OCI-LY3 (cell line): Measurements from ENCODE around the gene HIVEP2.

Source experiments
- H2AFZ ChIP-seq: fragments of 200-600, 300-600 bp; shearing (Covaris generic); 2 replicates; pipeline ENCODE4 v1.6.0; 2014; ENCODE audit warnings: antibody characterized with exemption, low read depth, low read length
- H3K27ac ChIP-seq: fragments of 200-600, 300-600 bp; sonication (generic); 2 replicates; pipeline ENCODE4 v1.5.1; 2014; ENCODE audit warnings: mild to moderate bottlenecking, low read length, moderate library complexity, mixed read lengths
- H3K27me3 ChIP-seq: fragments of 200-600, 300-600 bp; sonication (generic); 2 replicates; pipeline ENCODE4 v1.6.1; 2014; ENCODE audit warnings: low read depth, low read length, mixed read lengths
- H3K36me3 ChIP-seq: fragments of 200-600, 300-600 bp; sonication (generic); replicated peaks from 2 replicates; pipeline ENCODE3; 2014; ENCODE audit warnings: low read depth, low read length, mixed read lengths
- H3K4me1 ChIP-seq: fragments of 300-600, 200-600 bp; sonication (generic); 2 replicates; pipeline ENCODE4 v1.6.1; 2014; ENCODE audit warnings: low read length, mixed read lengths
- H3K4me2 ChIP-seq: fragments of 200-600, 300-600 bp; sonication (generic); 2 replicates; pipeline ENCODE4 v1.6.1; 2014; ENCODE audit warnings: low read length, mixed read lengths
- H3K4me3 ChIP-seq: fragments of 300-600, 200-600 bp; sonication (generic); 2 replicates; pipeline ENCODE4 v1.5.1; 2014; ENCODE audit warnings: antibody characterized with exemption, mild to moderate bottlenecking, low read length, moderate library complexity
- H3K79me2 ChIP-seq: fragments of 300-600, 200-600 bp; shearing (Covaris generic); 2 replicates; pipeline ENCODE4 v1.6.1; 2014; ENCODE audit warnings: mild to moderate bottlenecking, low read length, mixed read lengths
- H3K9ac ChIP-seq: fragments of 300-600, 200-600 bp; shearing (Covaris generic); 2 replicates; pipeline ENCODE4 v1.6.0; 2014; ENCODE audit warnings: mild to moderate bottlenecking, low read length, moderate library complexity
- H3K9me3 ChIP-seq: fragments of 200-600, 300-600 bp; shearing (Covaris generic); 2 replicates; pipeline ENCODE4 v1.6.1; 2014; ENCODE audit warnings: low read length, mixed read lengths; ENCODE audit not compliant: insufficient read depth
- H4K20me1 ChIP-seq: fragments of 200-600, 300-600 bp; sonication (generic); 2 replicates; pipeline ENCODE4 v1.6.1; 2016; ENCODE audit warnings: low read length, mixed read lengths; ENCODE audit not compliant: insufficient read depth
- CTCF ChIP-seq: fragments of 200-600, 300-600 bp; sonication (generic); IDR thresholded peaks from 2 replicates; pipeline ENCODE4 v1.5.1; 2014; ENCODE audit warnings: antibody characterized with exemption, low read length, low read depth
- EZH2phosphoT487 ChIP-seq: fragments of 200-600 bp; shearing (Covaris generic); IDR thresholded peaks from 2 replicates; pipeline ENCODE4 v1.6.1; 2018; ENCODE audit warnings: antibody characterized with exemption, mixed run types, low read depth

HIVEP2 gene

GRCh38 chr6:142722012-142722411 is 223.0 kb downstream of the HIVEP2 start:
- no peaks in the 10 kb centered on the region for H3K79me2 ChIP-seq
- H3K4me1 ChIP-seq, result no peaks in the 10 kb centered on the region
- H3K9ac ChIP-seq, result no peak overlapping the region
- H3K4me2 ChIP-seq, result no peak overlapping the region
- no peaks in the 10 kb centered on the region for H4K20me1 ChIP-seq
- no peak overlapping the region for H3K27ac ChIP-seq
- TF ChIP-seq CTCF, result no peak
- TF ChIP-seq EZH2phosphoT487, result no peak
- H3K36me3 ChIP-seq, result no peaks in the 10 kb centered on the region
- no peaks in the 10 kb centered on the region for H3K27me3 ChIP-seq
- H2AFZ ChIP-seq, result no peak overlapping the region
- no peak overlapping the region for H3K4me3 ChIP-seq
- H3K9me3 ChIP-seq, result no peaks in the 10 kb centered on the region

GRCh38 chr6:142721215-142721920 is 223.6 kb downstream of the HIVEP2 start:
- no peaks in the 10 kb centered on the region for H3K36me3 ChIP-seq
- H4K20me1 ChIP-seq, result no peaks in the 10 kb centered on the region
- no peak overlapping the region for H3K4me3 ChIP-seq
- H3K4me2 ChIP-seq, result no peak overlapping the region
- no peak overlapping the region for H3K9ac ChIP-seq
- no peak for TF ChIP-seq CTCF
- TF ChIP-seq EZH2phosphoT487, result no peak
- H3K79me2 ChIP-seq, result no peaks in the 10 kb centered on the region
- H3K27me3 ChIP-seq, result no peaks in the 10 kb centered on the region
- no peak overlapping the region for H2AFZ ChIP-seq
- no peak overlapping the region for H3K27ac ChIP-seq
- no peaks in the 10 kb centered on the region for H3K4me1 ChIP-seq
- no peaks in the 10 kb centered on the region for H3K9me3 ChIP-seq

GRCh38 chr6:142718667-142719191 is 226.2 kb downstream of the HIVEP2 start:
- no peak overlapping the region for H2AFZ ChIP-seq
- TF ChIP-seq EZH2phosphoT487, result no peak
- no peaks in the 10 kb centered on the region for H3K4me1 ChIP-seq
- no peaks in the 10 kb centered on the region for H4K20me1 ChIP-seq
- no peak overlapping the region for H3K4me2 ChIP-seq
- H3K36me3 ChIP-seq, result no peaks in the 10 kb centered on the region
- no peak overlapping the region for H3K4me3 ChIP-seq
- H3K9ac ChIP-seq, result no peak overlapping the region
- H3K79me2 ChIP-seq, result no peaks in the 10 kb centered on the region
- H3K27me3 ChIP-seq, result no peaks in the 10 kb centered on the region
- H3K27ac ChIP-seq, result no peak overlapping the region
- H3K9me3 ChIP-seq, result no peaks in the 10 kb centered on the region

- Histone ChIP-seq H3K27ac (no peak overlapping the region), H3K4me1 (no peaks in the 10 kb centered on the region), H3K9me3 (no peaks in the 10 kb centered on the region), H2AFZ (no peak overlapping the region), H3K4me3 (no peak overlapping the region), H3K27me3 (no peaks in the 10 kb centered on the region), H3K9ac (no peak overlapping the region), H3K4me2 (no peak overlapping the region), H3K79me2 (no peaks in the 10 kb centered on the region), H3K36me3 (no peaks in the 10 kb centered on the region), H4K20me1 (no peaks in the 10 kb centered on the region)
- TF ChIP-seq CTCF (no peak), EZH2phosphoT487 (no peak)
Measured at GRCh38 chr6:142716097-142716496, 228.9 kb downstream of the HIVEP2 start.
